NK-92 treated with Interleukin-12 subunit alpha and Interleukin-12 subunit beta, amount 100 ng/mL, for 24 hours (cell line): ENCODE measurements around the gene PLAU.
A peak's percentile ranks its signal among the peaks of the same experiment; 100 is the strongest.
"Not testable (repeated sequence)": the region's sequence is repeated elsewhere in the genome, so short reads cannot be mapped to it uniquely, and the experiment has no call there.

Experiments
- DNase-seq: peaks from one replicate; lab custom pipeline; 2025; lab: John Stamatoyannopoulos, UW

PLAU gene

GRCh38 chr10:73922007-73922863, 11.3 kb downstream of the PLAU start:
- DNase-seq = no peak

GRCh38 chr10:73922864-73923133, 11.9 kb downstream of the PLAU start:
- DNase-seq = no peak

- DNase-seq = no peak
Measured at GRCh38 chr10:73923935-73924598, 13.1 kb downstream of the PLAU start.

DNA sequence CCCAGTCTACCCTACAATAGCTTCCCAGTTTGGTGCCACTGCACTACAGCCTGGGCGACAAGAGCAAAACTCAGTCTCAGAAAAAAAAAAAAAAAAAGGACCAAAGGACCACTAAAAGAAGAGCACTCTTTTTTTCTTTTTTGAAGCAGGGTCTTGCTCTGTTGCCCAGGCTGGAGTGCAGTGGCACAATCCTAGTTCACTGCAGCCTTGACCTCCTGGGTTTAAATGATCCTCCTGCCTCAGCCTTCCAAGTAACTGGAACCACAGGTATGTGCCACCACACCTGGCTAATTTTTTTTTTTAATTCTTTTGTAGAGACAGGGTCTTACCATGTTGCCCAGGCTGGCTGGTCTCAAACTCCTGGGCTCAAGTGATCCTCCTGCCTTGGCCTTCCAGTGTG, 14.0 kb downstream of the PLAU start:
- DNase-seq = no peak

GRCh38 chr10:73925539-73925938, 14.6 kb downstream of the PLAU start:
- DNase-seq = no peak

DNA sequence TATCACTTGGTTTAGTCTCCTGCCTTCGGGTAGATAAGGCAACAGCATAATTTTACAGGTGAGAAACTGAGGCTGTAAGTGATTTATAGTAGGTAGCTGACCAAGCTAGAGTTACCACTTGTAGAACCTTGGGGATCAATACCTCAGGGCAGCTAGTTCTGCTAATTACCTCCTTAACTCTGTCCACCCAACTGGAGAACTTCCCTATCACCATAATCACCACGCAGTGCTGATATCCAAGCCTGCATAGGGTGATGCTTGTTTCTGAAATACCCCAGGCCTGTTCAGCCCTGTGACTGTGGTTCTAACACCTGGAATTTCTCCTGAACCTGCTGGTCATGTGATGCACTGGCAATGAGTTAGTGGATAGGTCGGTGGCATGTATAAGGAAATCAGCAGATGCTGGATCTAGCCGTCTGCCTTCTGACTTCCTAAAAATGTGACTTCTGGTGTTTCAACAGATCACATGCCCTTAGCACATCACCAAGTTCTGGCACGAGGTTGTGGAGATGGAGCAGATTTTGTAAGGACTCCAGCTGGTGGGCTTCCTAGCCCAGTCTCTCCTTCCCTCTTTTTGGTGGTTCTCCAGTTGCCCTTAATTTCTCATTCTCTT, 15.3 kb downstream of the PLAU start:
- no peak for DNase-seq

DNA sequence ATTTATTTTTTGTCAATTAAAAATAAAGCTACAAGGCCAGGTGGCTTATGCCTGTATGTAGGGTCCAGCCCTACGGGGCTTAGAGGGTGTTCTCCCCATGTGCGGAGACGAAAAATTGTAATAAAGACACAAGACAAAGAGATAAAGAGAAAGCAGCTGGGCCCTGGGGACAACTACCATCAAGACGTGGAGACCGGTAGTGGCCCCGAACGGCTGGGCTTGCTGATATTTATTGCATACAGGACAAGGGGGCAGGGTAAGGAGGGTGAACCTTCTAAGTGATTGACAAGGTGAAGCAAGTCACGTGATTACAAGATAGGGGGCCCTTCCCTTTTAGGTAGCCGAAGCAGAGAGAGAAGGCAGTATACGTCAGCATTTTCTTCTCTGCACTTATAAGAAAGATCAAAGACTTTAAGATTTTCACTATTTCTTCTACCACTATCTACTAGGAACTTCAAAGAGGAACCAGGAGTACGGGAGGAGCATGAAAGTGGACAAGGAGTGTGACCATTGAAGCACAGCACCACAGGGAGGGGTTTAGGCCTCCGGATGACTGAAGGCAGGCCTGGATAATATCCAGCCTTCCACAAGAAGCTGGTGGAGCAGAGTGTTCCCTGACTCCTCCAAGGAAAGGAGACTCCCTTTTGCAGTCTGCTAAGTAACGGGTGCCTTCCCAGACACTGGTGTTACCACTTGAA, 19.8 kb downstream of the PLAU start:
- DNase-seq = not testable (repeated sequence)

GRCh38 chr10:73931767-73932619, 21.1 kb downstream of the PLAU start:
- peak; percentile 81 for DNase-seq

GRCh38 chr10:73932620-73933112, 21.7 kb downstream of the PLAU start:
- no peak for DNase-seq

- DNase-seq = no peak
Measured at GRCh38 chr10:73934074-73934473, 23.1 kb downstream of the PLAU start.

DNA sequence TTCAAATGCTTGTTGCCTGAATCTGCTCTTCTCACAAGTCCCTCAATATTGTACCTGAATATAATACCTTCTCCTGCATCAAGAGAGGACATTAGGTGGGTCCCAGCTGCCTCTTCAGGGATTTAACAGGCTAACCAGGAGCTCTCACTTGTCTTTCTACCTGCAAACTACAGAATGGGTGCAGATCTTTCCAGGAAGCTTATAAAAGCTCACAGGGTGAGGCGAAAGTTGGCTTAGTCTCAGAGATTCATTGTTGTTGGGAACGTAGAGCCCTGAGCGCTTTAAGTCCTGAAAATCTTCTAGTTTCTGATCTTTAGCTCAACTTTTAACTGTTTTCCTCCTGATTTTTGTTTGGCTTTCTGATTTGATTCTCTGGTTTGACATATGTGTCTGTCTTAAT, 25.0 kb downstream of the PLAU start:
- DNase-seq = no peak

- DNase-seq = no peak
Measured at GRCh38 chr10:73937333-73938043, 26.6 kb downstream of the PLAU start.

DNA sequence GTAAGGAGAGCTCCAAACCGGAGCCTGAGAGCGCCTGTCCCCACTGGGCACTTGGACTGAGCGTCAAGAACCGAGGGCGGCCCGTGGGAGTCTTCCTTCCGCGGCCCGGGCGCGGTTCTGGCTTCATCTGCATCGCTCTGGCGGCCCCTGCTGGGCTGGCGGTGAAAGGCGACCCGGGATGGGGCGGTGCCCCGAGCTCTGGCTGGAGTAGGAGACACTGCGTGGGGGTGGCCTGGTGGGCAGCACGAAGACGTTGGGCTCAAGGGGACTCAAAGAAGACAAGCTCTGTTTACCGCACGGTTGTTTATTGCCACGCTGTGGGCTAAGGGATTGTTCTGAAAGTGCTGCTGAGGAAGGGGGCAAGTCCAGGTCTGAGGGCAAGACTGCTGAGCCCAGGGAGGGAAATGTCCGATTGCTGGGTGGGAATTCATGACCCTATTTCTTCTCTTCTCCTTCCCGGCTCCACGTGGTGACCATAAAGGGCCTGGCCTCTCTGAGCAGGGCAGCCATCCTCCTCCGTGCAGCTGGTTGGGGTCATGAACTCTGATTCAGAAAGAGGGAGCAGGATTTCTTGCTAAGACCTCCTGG, 29.8 kb downstream of the PLAU start:
- peak; percentile 79 for DNase-seq

DNA sequence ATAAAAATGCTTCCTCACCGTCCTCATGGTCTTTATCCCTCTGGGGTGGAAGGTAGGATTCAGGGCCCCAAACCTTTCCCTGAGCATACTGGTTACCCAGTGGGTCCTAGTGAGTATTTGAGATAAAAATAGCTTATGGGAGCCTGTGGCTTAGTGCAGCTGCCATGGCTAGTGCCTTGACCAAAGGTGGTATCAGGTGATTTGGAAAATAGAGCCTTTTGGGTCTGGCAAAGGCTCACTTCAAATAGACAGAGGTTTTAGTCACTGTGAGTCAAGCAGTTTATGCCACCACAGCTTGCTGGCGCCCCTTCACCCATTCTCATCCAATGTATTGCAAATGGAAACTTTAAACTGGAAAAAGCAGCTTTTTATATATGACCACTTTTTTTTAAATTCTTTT, 30.4 kb downstream of the PLAU start:
- no peak for DNase-seq

DNA sequence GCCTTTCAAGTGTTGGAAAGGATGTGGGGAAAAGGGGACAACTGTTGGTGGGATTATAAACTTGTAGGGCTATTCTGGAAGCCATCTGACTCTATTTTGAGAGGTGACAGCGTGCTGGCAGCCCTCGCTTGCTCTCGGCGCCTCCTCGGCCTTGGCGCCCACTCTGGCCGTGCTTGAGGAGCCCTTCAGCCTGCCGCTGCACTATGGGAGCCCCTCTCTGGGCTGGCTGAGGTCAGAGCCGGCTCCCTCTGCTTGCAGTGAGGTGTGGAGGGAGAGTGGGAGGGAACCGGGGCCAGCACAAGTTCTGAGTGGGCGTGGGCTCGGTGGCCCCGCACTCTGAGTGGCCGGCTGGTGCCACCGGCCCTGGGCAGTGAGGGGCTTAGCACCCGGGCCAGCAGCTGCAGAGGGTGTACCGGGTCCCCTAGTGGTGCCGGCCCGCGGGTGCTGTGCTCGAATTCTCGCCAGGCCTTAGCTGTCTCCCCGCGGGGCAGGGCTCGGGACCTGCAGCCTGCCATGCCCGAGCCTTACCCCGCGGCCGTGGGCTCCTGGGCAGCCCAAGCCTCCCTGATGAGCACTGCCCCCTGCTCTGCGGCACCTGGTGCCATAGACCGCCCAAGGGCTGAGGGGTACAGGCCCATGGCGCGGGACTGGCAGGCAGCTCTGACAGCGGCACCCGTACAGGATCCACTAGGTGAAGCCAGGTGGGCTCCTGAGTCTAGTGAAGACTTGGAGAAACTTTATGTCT, 33.6 kb downstream of the PLAU start:
- DNase-seq = no peak

DNA sequence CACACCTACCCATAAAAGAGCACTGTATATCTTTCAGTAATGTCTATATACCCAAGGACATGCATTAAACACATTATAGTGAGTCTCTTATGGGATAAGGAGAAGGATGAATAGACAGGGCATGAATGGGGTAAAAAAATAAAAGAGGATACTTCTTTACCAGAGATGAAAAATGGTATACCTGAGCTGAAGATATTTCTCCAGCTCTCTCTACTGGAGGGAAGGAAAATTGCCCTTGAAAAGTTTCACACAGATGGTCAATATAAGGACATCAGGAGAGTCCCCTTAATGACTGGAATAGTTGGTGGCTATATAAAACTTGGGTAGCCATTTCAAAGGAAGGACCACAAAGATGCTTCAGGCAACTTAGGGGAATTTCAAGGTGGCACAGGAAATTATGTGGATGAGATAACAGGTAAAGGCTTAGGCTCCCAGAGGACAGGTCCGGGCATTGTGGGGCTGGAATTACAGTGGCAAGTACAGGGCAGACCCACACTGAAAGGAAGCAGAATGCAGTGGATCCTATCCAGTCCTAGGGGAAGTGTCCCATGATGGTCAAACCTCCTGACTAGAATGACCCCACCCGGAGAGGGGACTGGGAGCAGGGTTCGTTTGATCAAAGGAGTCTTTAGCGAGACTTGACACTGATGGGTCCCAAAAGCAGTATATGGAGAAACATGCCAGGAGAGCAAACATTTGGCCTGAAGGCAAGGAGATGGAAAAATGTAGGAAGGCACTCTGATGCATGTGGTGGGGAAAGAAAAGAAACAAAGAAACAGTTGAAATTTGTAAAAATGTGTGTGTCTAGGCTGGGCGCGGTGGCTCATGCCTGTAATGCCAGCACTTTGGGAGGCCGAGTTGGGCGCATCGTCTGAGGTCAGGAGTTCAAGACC, 35.6 kb downstream of the PLAU start:
- DNase-seq = no peak

DNA sequence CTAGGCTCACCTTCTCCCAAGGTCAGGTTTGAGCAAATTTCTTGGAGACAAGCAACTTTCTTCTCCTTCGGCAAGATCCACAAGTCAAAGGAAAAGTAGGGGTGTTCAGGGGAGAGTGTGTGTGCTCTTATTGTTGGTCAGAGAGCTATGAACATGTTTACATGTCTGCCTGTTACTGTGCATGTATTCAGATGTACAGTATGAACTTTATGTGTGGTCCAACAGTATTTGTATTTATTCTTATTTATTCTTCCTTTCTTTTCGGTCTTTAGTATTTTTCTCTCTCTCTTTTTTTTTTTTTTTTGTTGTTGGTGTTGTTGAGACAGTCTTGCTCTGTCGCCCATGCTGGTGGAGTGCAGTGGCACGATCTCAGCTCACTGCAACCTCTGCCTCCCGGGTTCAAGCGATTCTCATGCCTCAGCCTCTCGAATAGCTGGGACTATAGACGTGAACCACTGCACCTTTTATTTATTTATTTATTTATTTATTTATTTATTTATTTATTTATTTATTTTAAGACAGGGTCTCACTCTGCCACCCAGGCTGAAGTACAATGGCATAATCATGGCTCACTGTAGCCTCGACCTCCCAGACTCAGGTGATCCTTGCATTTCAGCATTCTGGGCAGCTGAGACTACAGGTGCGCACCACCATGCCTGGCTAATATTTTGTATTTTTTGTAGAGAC, 38.2 kb downstream of the PLAU start:
- DNase-seq = no peak
